Stimulated activated CD4-positive, alpha-beta T cell treated with anti-CD3 and anti-CD28 coated beads, Interleukin-12 subunit alpha, Interleukin-12 subunit beta, amount 100 ng/mL, for 24 hours (primary cell): ENCODE measurements around the gene EIPR1.
"Not testable (repeated sequence)": the region's sequence is repeated elsewhere in the genome, so short reads cannot be mapped to it uniquely, and the experiment has no call there.

Experiments used
- DNase-seq, 2 experiments: peaks; one replicate each; pipeline ENCODE4 v3.0.0-alpha.2; 2020; ENCODE audit warnings: low read depth in 2 of 2

The EIPR1 gene

DNA sequence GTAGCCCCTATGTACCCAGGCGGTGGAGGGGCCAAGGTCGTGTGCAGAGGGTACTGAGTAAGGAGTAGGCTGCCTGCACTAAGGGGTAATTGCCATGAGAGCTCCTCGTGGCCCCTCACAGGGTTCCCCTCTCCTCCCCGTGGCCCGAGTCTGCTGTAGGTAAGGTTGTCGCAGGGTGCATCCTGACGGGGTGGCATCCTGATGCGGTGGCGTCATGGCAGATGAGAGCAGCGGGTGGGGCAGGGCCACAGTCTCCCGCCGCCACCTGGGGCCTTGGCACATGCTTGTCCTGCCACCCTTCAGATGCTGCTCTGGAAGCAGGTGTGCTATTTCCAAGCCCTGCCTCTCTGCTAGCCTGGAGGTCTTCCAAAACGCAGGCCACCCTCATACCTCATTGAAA, 89.7 kb downstream of the EIPR1 start:
- DNase-seq: no peak

GRCh38 chr2:3286646-3287036, 91.0 kb downstream of the EIPR1 start:
- not testable (repeated sequence) for DNase-seq

DNA sequence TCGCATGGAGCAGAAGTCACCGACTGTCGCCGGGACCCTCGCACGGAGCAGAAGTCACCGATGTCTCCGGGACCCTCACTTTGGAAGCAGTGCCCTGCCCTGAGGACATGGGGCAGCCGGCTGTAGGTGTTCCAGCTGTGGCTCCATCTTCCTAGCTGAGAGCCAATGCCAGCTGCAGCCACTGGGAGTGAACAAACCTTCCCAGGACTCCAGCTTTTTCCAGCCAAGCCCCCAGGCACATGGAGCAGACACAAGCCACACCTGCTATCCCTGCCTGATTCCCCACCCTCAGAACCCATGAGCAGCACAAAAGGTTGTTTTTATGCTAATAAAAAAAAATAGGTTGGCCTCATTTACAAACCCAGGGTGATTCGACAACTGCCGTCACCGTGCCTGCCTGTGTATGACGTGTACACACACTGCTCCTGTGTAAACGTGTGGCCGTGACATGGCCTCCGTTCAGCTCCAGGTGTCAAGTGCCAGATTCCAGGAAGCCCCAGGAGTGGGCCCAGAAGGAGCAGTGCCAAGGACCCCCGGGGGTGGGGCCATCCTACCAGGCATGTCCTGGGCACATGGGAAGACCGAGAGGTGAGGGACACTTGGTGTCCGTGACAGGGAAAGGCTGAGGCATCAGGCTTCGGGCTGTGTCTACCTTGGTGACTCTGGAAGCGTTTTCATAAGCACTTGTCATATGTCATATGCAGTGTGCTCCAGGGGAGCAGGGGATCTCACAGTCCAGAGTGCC, 91.5 kb downstream of the EIPR1 start:
- DNase-seq: no peak

- DNase-seq: no peak
Measured at GRCh38 chr2:3284657-3285630, 92.7 kb downstream of the EIPR1 start.

DNA sequence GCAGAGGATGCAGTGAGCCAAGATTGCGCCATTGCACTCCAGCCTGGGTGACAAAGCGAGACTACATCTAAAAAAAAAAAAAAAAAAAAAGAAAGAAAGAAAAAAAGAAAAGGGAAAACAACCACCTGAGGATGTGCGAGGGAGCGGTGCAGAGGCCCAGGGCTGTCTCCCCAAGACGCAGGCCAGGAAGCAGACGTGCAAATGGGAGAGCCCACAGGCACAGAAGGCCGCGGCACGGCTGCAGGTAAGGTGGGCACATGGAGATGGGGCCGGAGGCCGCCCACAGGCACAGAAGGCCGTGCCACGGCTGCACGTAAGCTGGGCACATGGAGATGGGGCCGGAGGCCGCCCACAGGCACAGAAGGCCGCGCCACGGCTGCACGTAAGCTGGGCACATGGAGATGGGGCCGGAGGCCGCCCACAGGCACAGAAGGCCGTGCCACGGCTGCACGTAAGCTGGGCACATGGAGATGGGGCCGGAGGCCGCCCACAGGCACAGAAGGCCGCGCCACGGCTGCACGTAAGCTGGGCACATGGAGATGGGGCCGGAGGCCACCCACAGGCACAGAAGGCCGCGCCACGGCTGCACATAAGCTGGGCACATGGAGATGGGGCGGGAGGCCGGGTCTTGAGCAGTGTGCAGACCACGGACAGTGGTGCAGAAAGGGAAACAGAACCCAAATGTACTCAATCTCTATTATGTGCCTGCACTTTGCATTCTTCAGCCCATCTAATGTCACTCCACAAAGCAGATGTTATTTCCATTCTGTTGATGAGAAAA, 93.6 kb downstream of the EIPR1 start:
- DNase-seq: not testable (repeated sequence)

DNA sequence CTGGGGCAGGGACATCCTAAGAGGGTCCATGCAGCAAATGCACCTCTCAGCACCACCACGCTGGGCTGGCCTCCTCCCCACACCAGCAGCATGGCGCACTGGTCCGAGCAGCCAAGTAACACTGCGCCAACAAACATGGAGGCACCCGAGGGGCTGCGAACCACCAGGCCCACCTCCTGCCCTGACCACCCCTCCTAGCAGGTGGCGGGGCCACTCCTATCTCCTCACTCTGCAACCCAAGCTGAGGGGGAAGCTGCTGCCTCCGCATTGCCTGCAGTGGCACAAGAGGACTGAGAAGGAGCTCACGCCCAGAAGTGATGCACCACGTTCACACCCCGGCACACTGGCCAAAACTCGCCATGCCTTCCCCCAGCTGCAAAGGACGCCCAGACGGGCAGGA, 94.4 kb downstream of the EIPR1 start:
- no peak for DNase-seq

- no peak for DNase-seq
Measured at GRCh38 chr2:3282056-3282998, 95.3 kb downstream of the EIPR1 start.

GRCh38 chr2:3280683-3281520, 96.7 kb downstream of the EIPR1 start:
- no peak for DNase-seq

DNA sequence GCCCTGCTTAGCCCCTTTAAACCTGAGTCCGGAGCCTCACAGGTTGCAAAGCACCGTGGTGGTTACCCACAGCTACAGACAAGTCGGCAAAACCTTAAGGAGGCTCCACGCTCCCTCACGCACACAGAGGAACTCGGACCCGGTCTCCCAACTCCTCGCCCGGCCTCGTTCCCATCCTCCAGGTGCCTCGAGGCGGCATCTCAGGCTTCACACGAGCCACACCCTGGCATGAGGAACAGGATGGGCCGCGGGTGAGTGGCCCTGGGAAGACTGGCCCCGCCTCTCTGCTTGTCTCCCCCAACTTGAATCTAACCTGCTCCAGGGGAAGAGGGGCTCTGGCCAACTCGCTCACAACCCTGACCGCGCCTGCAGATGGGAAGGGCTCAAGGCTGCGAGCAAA, 97.4 kb downstream of the EIPR1 start:
- DNase-seq: no peak

- no peak for DNase-seq
Measured at GRCh38 chr2:3279236-3279960, 98.2 kb downstream of the EIPR1 start.

DNA sequence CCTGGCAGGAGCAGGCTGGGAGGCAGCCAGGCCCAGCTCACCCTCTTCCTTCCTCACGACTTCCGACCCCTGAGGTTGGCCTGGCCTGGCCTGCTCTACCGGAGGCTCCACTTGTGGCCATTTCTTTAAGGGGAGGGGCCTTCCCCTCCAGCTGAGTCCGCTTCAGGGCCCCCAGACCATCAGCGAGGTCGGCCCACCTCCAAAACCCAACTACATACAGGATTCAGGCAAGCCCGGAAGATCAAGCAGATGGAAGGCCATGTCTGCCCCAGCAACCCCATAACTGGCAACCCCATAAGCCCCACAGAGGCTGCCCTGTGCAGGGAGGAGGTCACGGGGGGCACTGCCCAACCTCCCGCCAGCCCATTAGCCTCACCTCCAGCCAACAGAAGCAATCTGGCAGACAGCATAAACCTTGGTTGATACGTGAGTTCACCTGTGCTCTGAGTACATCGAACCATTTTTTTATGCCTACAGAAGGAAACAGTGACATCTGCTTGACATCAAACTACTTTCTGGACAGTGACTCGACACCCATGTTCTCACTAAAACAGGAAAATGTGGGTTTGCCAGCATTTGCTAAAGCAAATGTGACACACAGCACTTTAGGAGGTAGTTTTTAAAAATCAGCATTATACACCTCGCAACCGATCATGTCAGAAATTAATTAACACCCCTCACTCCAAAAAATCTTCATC, 98.9 kb downstream of the EIPR1 start:
- no peak for DNase-seq

DNA sequence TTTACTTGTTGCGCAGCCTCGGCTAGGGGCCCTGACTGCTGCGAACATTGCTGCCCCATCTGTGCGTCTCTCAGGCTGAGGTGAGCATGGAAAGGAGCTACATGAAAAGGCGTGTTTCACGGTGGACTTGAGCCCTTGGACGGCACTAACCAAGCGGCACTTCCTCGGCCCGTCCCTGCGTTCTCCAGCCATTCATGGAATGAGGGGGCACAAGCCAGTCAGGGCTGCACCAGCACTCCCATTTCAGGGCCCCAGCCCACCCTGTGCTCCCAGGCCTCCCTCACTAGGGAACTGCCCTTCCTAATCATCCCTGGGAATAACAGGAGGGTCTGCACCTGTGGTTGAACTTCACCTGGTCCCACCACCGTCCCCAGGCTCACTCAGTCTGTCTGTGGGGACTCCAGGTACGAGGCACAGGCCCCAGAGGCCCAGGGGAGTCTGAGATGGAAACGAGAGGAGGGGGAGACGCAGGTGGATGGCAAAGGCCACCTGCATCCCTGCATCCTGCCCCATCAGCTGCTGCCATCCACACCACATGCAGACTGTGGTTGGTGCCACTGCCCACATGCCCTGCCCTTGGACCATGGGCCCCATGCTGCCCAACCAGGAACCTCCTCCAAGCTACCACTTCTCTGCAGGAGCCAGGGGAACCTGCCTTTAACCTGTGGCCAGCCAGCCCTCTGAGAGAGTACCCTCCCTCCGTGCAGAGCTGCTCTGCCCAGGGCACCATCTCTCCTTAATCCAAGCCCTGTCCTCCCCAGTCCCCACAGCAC, 99.7 kb downstream of the EIPR1 start:
- no peak for DNase-seq

- DNase-seq: no peak
Measured at GRCh38 chr2:3277050-3277747, 100.4 kb downstream of the EIPR1 start.

GRCh38 chr2:3272761-3273160, 104.9 kb downstream of the EIPR1 start:
- DNase-seq: no peak

DNA sequence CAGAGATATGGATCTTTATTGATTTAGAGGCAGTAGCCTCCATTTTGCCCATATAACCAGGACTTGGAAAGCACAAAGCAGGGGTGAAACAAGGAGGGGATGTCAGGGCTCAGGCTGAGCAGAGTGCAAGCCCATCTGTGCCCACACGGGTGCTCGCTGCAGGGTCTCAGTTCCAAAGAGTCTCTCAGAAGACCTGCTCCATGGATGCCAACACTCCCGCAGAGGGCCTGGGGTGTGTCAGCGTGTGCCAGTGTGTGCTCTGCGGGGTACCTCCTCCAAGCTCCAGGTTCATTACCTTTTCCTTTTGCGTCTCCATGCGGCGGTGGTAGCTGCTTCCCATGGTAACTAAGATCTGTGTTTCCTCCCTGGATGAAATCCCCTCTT, 107.5 kb downstream of the EIPR1 start:
- DNase-seq: no peak

GRCh38 chr2:3269425-3270094, 108.1 kb downstream of the EIPR1 start:
- no peak for DNase-seq

DNA sequence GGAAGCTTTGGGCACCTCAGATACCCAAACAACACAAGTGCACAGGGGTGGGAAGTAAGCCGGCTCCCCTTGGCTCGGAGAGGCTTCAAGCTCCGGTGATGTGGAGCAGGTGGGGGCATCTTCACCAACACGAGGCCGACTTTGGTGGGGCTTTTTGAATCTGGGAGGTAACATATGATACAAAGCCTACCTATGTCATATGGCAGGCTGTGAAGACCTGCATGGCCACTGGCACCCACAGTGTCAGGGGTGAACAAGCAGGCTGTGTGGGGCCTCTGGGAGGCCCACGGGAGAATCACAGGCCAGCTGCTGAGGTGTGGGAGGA, 109.0 kb downstream of the EIPR1 start:
- no peak for DNase-seq
